ENCODE results near the gene TTLL3. TPM values are rescaled to one million over a fixed set of nuclear protein-coding genes. Genes with fewer than 3 reads are reported as not detected.

The TTLL3 gene
- total and polyA plus RNA-seq, 2 of the 13 experiments (the other 11 are each of a cell fraction or from before 2014, with no cell fraction given) = 9.5 to 51.2 TPM

DNA sequence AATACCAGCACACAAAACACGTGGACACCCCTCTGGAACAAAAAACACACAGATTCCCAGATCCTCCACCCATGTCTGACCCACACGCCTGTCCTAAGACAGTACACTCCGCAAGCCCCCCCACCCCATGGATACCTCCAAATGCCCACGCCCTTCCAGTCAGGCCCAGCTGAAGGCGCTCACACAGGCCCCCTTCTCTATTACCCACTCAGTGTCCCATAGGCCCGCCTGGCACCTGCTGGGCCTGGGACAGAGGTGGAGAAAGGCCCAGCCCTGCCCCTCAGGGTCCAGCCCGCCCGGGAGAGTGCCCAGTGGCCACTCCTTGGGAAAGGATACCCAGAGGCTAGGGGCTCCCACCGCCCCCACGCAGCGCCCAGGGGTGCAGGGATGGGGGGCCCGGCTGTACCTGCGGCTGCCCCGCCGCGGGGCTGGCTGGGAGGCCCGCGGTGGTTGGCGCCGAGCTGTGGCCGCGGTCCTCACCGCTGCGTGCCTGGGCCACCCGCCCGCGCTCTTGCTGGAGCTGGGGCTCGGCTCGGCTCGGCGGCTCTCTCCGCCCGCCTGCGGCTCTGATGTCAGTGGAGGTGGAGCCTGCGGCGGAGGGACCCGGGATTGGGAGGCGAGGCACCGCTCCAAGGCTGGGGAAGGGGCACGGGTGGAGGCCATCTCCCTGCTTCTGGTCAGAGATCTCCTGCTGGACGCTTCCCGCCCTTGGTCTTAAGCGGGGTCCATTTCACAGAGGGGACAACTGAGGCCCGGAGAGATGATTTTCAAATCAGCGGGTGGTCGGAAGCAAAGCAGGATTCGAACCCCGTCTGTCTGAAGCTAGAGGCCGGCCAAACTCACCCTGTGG is 40.4 kb upstream of the TTLL3 start, which contains the start of gene CAMK1 (continued):
- TF ChIP-seq ZNF7 (CRISPR knock-in tag; IDR thresholded peaks at IDR 0.05) = no peak
- TF ChIP-seq SMYD3 (CRISPR knock-in tag; IDR thresholded peaks at IDR 0.05) = no peak
- TF ChIP-seq ZNF619 (CRISPR knock-in tag; IDR thresholded peaks at IDR 0.05) = no peak
- no peak for TF ChIP-seq SMAD1 (CRISPR knock-in tag; IDR thresholded peaks at IDR 0.05; ENCODE audit: borderline replicate concordance, low read depth)
- TF ChIP-seq, protein P1, sequence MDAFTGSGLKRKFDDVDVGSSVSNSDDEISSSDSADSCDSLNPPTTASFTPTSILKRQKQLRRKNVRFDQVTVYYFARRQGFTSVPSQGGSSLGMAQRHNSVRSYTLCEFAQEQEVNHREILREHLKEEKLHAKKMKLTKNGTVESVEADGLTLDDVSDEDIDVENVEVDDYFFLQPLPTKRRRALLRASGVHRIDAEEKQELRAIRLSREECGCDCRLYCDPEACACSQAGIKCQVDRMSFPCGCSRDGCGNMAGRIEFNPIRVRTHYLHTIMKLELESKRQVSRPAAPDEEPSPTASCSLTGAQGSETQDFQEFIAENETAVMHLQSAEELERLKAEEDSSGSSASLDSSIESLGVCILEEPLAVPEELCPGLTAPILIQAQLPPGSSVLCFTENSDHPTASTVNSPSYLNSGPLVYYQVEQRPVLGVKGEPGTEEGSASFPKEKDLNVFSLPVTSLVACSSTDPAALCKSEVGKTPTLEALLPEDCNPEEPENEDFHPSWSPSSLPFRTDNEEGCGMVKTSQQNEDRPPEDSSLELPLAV (CRISPR knock-in tag; conservative IDR thresholded peaks at IDR 0.05; ENCODE audit: low read depth) = no peak
- TF ChIP-seq, protein P2, sequence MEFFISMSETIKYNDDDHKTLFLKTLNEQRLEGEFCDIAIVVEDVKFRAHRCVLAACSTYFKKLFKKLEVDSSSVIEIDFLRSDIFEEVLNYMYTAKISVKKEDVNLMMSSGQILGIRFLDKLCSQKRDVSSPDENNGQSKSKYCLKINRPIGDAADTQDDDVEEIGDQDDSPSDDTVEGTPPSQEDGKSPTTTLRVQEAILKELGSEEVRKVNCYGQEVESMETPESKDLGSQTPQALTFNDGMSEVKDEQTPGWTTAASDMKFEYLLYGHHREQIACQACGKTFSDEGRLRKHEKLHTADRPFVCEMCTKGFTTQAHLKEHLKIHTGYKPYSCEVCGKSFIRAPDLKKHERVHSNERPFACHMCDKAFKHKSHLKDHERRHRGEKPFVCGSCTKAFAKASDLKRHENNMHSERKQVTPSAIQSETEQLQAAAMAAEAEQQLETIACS (CRISPR knock-in tag; IDR thresholded peaks at IDR 0.05) = no peak
- no peak for TF ChIP-seq SRF (IDR thresholded peaks at IDR 0.05; ENCODE audit: low read depth, low read length)
- TF ChIP-seq, protein P3, sequence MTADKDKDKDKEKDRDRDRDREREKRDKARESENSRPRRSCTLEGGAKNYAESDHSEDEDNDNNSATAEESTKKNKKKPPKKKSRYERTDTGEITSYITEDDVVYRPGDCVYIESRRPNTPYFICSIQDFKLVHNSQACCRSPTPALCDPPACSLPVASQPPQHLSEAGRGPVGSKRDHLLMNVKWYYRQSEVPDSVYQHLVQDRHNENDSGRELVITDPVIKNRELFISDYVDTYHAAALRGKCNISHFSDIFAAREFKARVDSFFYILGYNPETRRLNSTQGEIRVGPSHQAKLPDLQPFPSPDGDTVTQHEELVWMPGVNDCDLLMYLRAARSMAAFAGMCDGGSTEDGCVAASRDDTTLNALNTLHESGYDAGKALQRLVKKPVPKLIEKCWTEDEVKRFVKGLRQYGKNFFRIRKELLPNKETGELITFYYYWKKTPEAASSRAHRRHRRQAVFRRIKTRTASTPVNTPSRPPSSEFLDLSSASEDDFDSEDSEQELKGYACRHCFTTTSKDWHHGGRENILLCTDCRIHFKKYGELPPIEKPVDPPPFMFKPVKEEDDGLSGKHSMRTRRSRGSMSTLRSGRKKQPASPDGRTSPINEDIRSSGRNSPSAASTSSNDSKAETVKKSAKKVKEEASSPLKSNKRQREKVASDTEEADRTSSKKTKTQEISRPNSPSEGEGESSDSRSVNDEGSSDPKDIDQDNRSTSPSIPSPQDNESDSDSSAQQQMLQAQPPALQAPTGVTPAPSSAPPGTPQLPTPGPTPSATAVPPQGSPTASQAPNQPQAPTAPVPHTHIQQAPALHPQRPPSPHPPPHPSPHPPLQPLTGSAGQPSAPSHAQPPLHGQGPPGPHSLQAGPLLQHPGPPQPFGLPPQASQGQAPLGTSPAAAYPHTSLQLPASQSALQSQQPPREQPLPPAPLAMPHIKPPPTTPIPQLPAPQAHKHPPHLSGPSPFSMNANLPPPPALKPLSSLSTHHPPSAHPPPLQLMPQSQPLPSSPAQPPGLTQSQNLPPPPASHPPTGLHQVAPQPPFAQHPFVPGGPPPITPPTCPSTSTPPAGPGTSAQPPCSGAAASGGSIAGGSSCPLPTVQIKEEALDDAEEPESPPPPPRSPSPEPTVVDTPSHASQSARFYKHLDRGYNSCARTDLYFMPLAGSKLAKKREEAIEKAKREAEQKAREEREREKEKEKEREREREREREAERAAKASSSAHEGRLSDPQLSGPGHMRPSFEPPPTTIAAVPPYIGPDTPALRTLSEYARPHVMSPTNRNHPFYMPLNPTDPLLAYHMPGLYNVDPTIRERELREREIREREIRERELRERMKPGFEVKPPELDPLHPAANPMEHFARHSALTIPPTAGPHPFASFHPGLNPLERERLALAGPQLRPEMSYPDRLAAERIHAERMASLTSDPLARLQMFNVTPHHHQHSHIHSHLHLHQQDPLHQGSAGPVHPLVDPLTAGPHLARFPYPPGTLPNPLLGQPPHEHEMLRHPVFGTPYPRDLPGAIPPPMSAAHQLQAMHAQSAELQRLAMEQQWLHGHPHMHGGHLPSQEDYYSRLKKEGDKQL (CRISPR knock-in tag; IDR thresholded peaks at IDR 0.05; ENCODE audit: low read depth) = no peak
- TF ChIP-seq, protein P4, sequence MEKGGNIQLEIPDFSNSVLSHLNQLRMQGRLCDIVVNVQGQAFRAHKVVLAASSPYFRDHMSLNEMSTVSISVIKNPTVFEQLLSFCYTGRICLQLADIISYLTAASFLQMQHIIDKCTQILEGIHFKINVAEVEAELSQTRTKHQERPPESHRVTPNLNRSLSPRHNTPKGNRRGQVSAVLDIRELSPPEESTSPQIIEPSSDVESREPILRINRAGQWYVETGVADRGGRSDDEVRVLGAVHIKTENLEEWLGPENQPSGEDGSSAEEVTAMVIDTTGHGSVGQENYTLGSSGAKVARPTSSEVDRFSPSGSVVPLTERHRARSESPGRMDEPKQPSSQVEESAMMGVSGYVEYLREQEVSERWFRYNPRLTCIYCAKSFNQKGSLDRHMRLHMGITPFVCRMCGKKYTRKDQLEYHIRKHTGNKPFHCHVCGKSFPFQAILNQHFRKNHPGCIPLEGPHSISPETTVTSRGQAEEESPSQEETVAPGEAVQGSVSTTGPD (CRISPR knock-in tag; IDR thresholded peaks at IDR 0.05) = no peak
- no peak for TF ChIP-seq MLLT10 (CRISPR knock-in tag; IDR thresholded peaks at IDR 0.05)
- TF ChIP-seq NPAS2 (CRISPR knock-in tag; IDR thresholded peaks at IDR 0.05; ENCODE audit: borderline replicate concordance) = no peak
- TF ChIP-seq HOXA9 (CRISPR knock-in tag; IDR thresholded peaks at IDR 0.05; ENCODE audit: borderline replicate concordance) = no peak; the same call in 1 of the 2 replicates
- TF ChIP-seq ZNF777 (CRISPR knock-in tag; IDR thresholded peaks at IDR 0.05) = no peak
- no peak for TF ChIP-seq MTA3 (CRISPR knock-in tag; IDR thresholded peaks at IDR 0.05)
- TF ChIP-seq, protein P5, sequence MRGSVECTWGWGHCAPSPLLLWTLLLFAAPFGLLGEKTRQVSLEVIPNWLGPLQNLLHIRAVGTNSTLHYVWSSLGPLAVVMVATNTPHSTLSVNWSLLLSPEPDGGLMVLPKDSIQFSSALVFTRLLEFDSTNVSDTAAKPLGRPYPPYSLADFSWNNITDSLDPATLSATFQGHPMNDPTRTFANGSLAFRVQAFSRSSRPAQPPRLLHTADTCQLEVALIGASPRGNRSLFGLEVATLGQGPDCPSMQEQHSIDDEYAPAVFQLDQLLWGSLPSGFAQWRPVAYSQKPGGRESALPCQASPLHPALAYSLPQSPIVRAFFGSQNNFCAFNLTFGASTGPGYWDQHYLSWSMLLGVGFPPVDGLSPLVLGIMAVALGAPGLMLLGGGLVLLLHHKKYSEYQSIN (CRISPR knock-in tag; IDR thresholded peaks at IDR 0.05; ENCODE audit: borderline replicate concordance) = no peak

All from HepG2 (cell line).